Kidney epithelial cell (primary cell): ENCODE results near the gene WDCP. TPM values are rescaled to one million over a fixed set of nuclear protein-coding genes. Genes with fewer than 3 reads are reported as not detected.

Source experiments
- DNase-seq: peaks from one replicate; pipeline ENCODE4 v3.0.0-alpha.2; 2010; ENCODE audit warnings: low read depth
- H3K27me3 ChIP-seq: 2 replicates; pipeline ENCODE4 v1.6.0; 2011; ENCODE audit warnings: low read length; ENCODE audit not compliant: control insufficient read depth, insufficient read depth
- H3K36me3 ChIP-seq: 2 replicates; pipeline ENCODE4 v1.5.1; 2011; ENCODE audit warnings: low read length; ENCODE audit not compliant: control insufficient read depth, insufficient read depth
- H3K4me3 ChIP-seq: 2 replicates; pipeline ENCODE4 v1.5.1; 2011; ENCODE audit warnings: low read depth, mild to moderate bottlenecking, control low read depth, low read length
- CTCF ChIP-seq: IDR thresholded peaks from 2 replicates; pipeline ENCODE4 v1.5.1; 2011; ENCODE audit warnings: mild to moderate bottlenecking, moderate library complexity, low read length, control low read depth, inconsistent platforms; ENCODE audit not compliant: insufficient read depth, poor library complexity, severe bottlenecking
- total RNA-seq: library from RNA; depleted of rRNA; stranded (reverse); fragments of >200 nt; gene quantifications from 2 replicates; pipeline ENCODE4 v1.2.3, GENCODE V29; 2015

WDCP gene
- total RNA-seq, 1 donor from 2014 or later: 8.2 TPM

GRCh38 chr2:24084386-24085199 lies 37.4 kb upstream of the WDCP start, which contains the start of gene TP53I3:
TP53I3 (minus strand) TSS chr2:24084834; CDS start chr2:24084326, 508 bp downstream.
- Histone ChIP-seq H3K27me3 (no peaks in the 10 kb centered on the region), H3K36me3 (peaks cover 2% of the 10 kb centered on the region), H3K4me3 (peak within 1 kb of the TSS; percentile 66)
- DNase-seq: peak; percentile 51
- no peak for TF ChIP-seq CTCF

- TF ChIP-seq CTCF: no peak
- Histone ChIP-seq H3K4me3 (peak overlapping the region; percentile 66), H3K36me3 (peaks cover 2% of the 10 kb centered on the region), H3K27me3 (no peaks in the 10 kb centered on the region)
- DNase-seq: peak; percentile 56
Observed at GRCh38 chr2:24083567-24084385, 36.6 kb upstream of the WDCP start.

GRCh38 chr2:24082787-24083566 lies 35.8 kb upstream of the WDCP start:
- peak overlapping the region; percentile 66 for H3K4me3 ChIP-seq
- no peak for TF ChIP-seq CTCF
- no peak for DNase-seq
- H3K36me3 ChIP-seq: peaks cover 2% of the 10 kb centered on the region
- no peaks in the 10 kb centered on the region for H3K27me3 ChIP-seq

GRCh38 chr2:24080701-24081100 lies 33.5 kb upstream of the WDCP start:
- Histone ChIP-seq H3K36me3 (peaks cover 2% of the 10 kb centered on the region), H3K27me3 (no peaks in the 10 kb centered on the region), H3K4me3 (no peak overlapping the region)
- no peak for DNase-seq
- no peak for TF ChIP-seq CTCF

GRCh38 chr2:24077879-24078278 lies 30.7 kb upstream of the WDCP start:
- TF ChIP-seq CTCF: no peak
- no peak for DNase-seq
- Histone ChIP-seq H3K4me3 (no peak overlapping the region), H3K36me3 (peaks cover 2% of the 10 kb centered on the region), H3K27me3 (no peaks in the 10 kb centered on the region)
